T-cell (primary cell): ENCODE results near the gene EXOC3L1. TPM values are rescaled to one million over a fixed set of nuclear protein-coding genes. Genes with fewer than 3 reads are reported as not detected.

Experiments
- ATAC-seq, 4 experiments: fragments of 200-7000 bp in 3 of 4; fragments of 150-1000 bp in 1 of 4; cut with Tn5 transposase; replicated peaks in 1 of 4; 1 replicate in 3 of 4; 2 replicates in 1 of 4; pipeline ENCODE4 v1.10.0; 2021; ENCODE audit warnings: moderate library complexity in 3 of 4, mild to moderate bottlenecking in 2 of 4, moderate number of reproducible peaks in 1 of 4
- CTCF ChIA-PET, 2 donors: fragments of 300-600 bp; sonication (Branson Sonifier 250); formaldehyde crosslinking; loops; one replicate each; lab custom pipeline; 2022; ENCODE audit warnings: antibody characterized with exemption in 2 of 2; lab: Charles Lee
- POLR2A ChIA-PET, 2 donors: fragments of 300-600 bp; sonication (Branson Sonifier 250); formaldehyde crosslinking; loops; one replicate each; lab custom pipeline; 2022; ENCODE audit warnings: antibody characterized with exemption in 2 of 2; lab: Charles Lee
- DNase-seq, 35 experiments: peaks; one replicate each; pipeline versions ENCODE4 v3.0.0 to v3.0.0-alpha.2; 2013 to 2023
- H3K27ac ChIP-seq: one replicate; pipeline ENCODE4 v1.5.1; 2013; ENCODE audit warnings: low read length
- H3K27me3 ChIP-seq, 2 experiments: replicated peaks in 1 of 2; 1 replicate in 1 of 2; 2 replicates in 1 of 2; pipeline versions ENCODE4 v1.6.1 to v1.7.0; 2013; ENCODE audit warnings: low read length in 1 of 2, mixed read lengths in 1 of 2; ENCODE audit not compliant: control insufficient read depth in 2 of 2, insufficient read depth in 2 of 2; ENCODE audit errors: extremely low read depth in 1 of 2
- H3K36me3 ChIP-seq, 2 donors: 1 replicate in 1 of 2; 2 replicates in 1 of 2; pipeline versions ENCODE4 v1.6.1 to v1.7.0; 2013; ENCODE audit warnings: low read length in 1 of 2; ENCODE audit not compliant: control insufficient read depth in 2 of 2, insufficient read depth in 1 of 2; ENCODE audit errors: extremely low read depth in 1 of 2
- H3K4me1 ChIP-seq, 2 experiments: 1 replicate in 1 of 2; 2 replicates in 1 of 2; pipeline versions ENCODE4 v1.6.1 to v1.7.0; 2013; ENCODE audit warnings: low read length in 2 of 2, mixed read lengths in 1 of 2; ENCODE audit not compliant: insufficient read depth in 2 of 2, control insufficient read depth in 1 of 2; ENCODE audit errors: extremely low read depth in 1 of 2
- H3K4me3 ChIP-seq, 2 donors: 1 replicate in 1 of 2; 2 replicates in 1 of 2; pipeline versions ENCODE4 v1.5.1 to v1.7.0; 2013; ENCODE audit warnings: mild to moderate bottlenecking in 2 of 2, low read length in 1 of 2, moderate library complexity in 1 of 2; ENCODE audit not compliant: control insufficient read depth in 1 of 2; ENCODE audit errors: extremely low read depth in 1 of 2
- H3K9me3 ChIP-seq: 2 replicates; pipeline ENCODE4 v1.7.0; 2013
- H3K27ac Mint-ChIP-seq, 2 donors: one replicate each; pipeline ENCODE4 v1.8.0; 2020 to 2021; ENCODE audit warnings: mild to moderate bottlenecking in 2 of 2, mixed read lengths in 2 of 2
- H3K27me3 Mint-ChIP-seq, 2 donors: one replicate each; pipeline ENCODE4 v1.8.0; 2021 to 2022; ENCODE audit warnings: mixed read lengths in 2 of 2
- H3K36me3 Mint-ChIP-seq: one replicate; pipeline ENCODE4 v1.8.0; 2021; ENCODE audit warnings: mixed read lengths
- H3K4me1 Mint-ChIP-seq, 3 donors: one replicate each; pipeline ENCODE4 v1.8.0; 2020 to 2022; ENCODE audit warnings: mixed read lengths in 3 of 3, mild to moderate bottlenecking in 1 of 3
- H3K4me3 Mint-ChIP-seq, 3 donors: one replicate each; pipeline ENCODE4 v1.8.0; 2020 to 2022; ENCODE audit warnings: mild to moderate bottlenecking in 3 of 3, mixed read lengths in 3 of 3, moderate library complexity in 3 of 3
- H3K9me3 Mint-ChIP-seq, 3 donors: one replicate each; pipeline ENCODE4 v1.8.0; 2020 to 2022; ENCODE audit warnings: mixed read lengths in 3 of 3
- WGBS: methylation state at CpG from one replicate; pipeline ENCODE4 v1.1.5; 2013; ENCODE audit warnings: missing lambda C conversion rate; ENCODE audit not compliant: insufficient coverage; 5-methylcytosine and 5-hydroxymethylcytosine counted together
- total RNA-seq, 35 experiments: library from RNA in 6 of 35; stranded (reverse) in 6 of 35; fragments of 120-200 nt in 1 of 35; gene quantifications; one replicate each; pipeline versions ENCODE4 v1.2.1 to v1.2.4 and lab custom pipeline; 2013 to 2026

The EXOC3L1 gene
- total RNA-seq, 5 donors from 2014 or later (not counting 1 experiment from before 2014, with no cell fraction given), result 0.25 TPM; not detected in 4

DNA sequence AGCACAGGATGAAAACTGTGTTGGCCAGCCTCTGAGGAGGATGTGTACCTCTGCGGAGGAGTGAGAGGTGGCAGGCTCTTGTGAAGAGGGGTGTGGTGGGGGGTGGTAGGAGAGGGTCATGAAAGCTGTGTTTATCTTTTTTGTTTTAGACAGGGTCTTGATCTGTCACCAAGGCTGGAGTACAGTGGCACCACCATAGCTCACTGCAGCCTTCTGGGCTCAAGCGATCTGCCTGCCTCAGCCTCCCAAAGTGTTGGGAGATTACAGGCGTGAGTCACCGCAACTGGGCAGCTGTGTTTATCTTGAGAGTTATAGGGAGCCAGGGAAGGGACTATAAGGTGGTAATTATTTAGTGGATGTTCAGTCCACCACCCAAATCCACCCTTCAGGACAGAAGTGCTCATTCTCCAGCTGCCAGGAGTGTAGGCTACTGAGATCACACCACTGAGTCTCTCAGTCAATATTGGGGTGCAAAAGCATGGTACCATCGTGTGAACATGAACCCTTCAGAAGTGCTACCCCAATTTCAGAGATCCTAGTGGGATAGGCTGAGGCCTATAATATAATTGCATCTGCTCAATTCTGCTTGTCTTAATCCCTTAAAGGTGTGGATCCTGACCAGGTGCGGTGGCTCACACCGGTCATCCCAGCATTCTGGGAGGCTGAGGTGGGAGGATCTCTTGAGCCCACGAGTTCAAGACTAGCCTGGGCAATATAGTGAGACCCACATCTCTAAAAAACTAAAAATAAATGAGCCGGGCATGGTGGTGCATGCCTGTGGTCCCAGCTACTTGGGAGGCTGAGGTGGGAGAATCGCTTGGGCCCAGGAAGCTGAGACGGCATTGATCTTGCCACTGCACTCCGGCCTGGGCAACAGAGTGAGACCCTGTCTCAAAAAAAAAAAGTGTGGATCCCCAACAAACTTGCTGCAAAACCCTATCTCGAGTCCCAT is 788 bp upstream of the EXOC3L1 start:
- Histone ChIP-seq H3K4me3 (no peak overlapping the region), H3K4me1 (peaks cover 5 to 43% of the 10 kb centered on the region in 2 experiments), H3K27me3 (peaks cover 0 to 28% of the 10 kb centered on the region in 2 experiments), H3K9me3 (no peaks in the 10 kb centered on the region), H3K36me3 (peaks cover 8 to 21% of the 10 kb centered on the region in 2 donors), H3K27ac (no peak overlapping the region)
- POLR2A ChIA-PET, result no interaction called here
- peaks cover 6% of the 10 kb centered on the region for H3K36me3 Mint-ChIP-seq
- peak overlapping the region in 1 of 2 donors; percentile 81 for H3K27ac Mint-ChIP-seq
- H3K9me3 Mint-ChIP-seq, result no peaks in the 10 kb centered on the region
- H3K4me3 Mint-ChIP-seq, result peak overlapping the region in 2 of 3 donors; percentile 87 to 91
- no peak for DNase-seq
- 93% methylated on average over 4 of the region's 13 CpGs for WGBS
- CTCF ChIA-PET, result interaction anchor here (0.5 to 0.7 kb wide), 2 partner anchors 23 to 365 kb away, joined by 3 read pairs; no protein-coding TSS in a partner anchor
- no peaks in the 10 kb centered on the region for H3K27me3 Mint-ChIP-seq
- H3K4me1 Mint-ChIP-seq, result peaks cover 29 to 42% (median 34%) of the 10 kb centered on the region in 3 donors
- no peak for ATAC-seq

DNA sequence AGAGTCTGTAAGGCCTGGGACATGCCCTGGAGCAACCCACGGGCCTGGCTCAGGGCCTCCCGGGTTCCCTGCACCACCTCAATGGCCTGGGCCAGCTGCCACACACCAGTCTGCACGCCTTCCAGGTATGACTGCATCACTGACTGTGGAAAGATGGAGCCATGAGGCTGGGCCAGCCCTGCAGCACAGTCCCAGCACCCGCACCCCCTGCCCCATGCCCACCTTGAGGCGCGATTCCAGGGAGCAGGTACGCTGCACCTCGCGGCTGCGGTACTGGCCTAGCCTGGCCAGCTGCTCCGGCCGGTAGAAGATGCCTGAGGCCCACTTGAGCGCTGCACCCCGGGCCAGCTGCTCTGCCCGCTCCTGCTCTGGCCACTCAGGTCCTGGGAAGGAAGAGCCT is 1.1 kb downstream of the EXOC3L1 start:
- peaks cover 0 to 4% of the 10 kb centered on the region in 2 donors for H3K36me3 ChIP-seq
- peaks cover 0 to 6% of the 10 kb centered on the region in 2 donors for H3K27me3 Mint-ChIP-seq
- no peaks in the 10 kb centered on the region for H3K9me3 Mint-ChIP-seq
- ATAC-seq (no peak), DNase-seq (no peak)
- no peak overlapping the region for H3K27ac ChIP-seq
- H3K27ac Mint-ChIP-seq, result no peak overlapping the region
- CTCF ChIA-PET, result no interaction called here
- H3K36me3 Mint-ChIP-seq, result peaks cover under 1% of the 10 kb centered on the region
- peaks cover 32 to 38% (median 36%) of the 10 kb centered on the region in 3 donors for H3K4me1 Mint-ChIP-seq
- peaks cover 5 to 40% of the 10 kb centered on the region in 2 experiments for H3K4me1 ChIP-seq
- no peak overlapping the region for H3K4me3 Mint-ChIP-seq
- H3K27me3 ChIP-seq, result peaks cover 0 to 34% of the 10 kb centered on the region in 2 experiments
- H3K4me3 ChIP-seq, result no peak overlapping the region
- POLR2A ChIA-PET, result no interaction called here
- 92% methylated on average over 12 of the region's 15 CpGs for WGBS
- no peaks in the 10 kb centered on the region for H3K9me3 ChIP-seq

DNA sequence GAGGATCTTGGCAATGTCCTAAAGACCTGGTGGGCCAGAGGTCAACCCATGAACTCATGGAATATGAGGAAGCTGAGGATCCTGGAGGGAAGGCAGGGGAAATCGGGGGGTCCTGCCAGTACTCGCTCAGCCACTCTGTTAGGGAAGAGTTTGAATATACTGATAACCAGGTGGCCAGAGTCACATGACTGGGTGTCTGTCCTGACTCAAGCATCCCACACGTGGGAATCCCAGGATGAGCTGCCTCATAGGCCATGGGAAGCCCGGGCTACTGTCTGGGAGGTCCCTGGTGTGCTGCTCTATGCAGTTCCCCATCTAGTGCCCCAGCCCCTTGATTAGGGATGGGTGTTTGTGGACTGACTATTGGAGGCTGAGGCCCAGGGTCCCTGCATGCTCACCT is 1.6 kb downstream of the EXOC3L1 start:
- DNase-seq, result no peak
- POLR2A ChIA-PET, result no interaction called here

DNA sequence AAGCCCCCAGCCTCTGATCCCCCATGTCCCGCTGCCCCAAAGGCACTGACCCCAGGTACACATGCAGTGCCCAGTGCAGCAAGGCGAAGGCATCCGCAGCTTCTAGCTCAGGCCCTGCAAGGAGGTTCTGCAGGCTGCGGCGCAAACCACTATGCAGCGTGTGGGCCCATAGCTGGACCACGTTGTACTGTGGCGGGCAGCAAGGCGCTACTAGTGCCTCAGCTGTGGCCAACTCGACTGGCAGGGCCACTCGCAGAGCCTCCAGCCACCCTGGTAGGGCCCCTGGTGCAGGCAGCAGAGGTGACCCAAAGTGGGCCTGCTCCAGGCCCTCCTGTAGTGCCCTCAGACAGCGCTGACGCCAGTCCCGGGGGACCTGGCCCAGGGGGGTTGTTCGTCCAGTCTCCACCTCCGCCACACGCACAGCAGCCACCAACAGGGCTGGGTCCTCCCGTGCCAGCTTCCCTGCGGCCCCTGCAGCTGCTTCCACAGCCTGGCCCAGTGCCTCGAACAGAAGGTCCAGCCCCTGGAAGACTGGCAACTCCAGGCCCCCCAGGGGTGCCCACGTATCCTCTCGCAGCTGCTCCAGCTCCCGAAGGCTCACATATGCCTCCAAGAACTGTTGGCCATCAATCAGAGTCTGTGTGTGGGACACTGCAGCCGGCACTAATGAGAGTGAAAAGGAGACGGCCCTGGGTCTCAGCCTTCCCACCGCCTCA is 2.6 kb downstream of the EXOC3L1 start:
- Histone ChIP-seq H3K9me3 (no peaks in the 10 kb centered on the region), H3K27me3 (peaks cover 0 to 34% of the 10 kb centered on the region in 2 experiments), H3K36me3 (no peaks in the 10 kb centered on the region), H3K27ac (no peak overlapping the region), H3K4me1 (peaks cover 9 to 32% of the 10 kb centered on the region in 2 experiments), H3K4me3 (no peak overlapping the region)
- DNase-seq (no peak), ATAC-seq (no peak)
- Mint-ChIP-seq H3K27ac (no peak overlapping the region), H3K27me3 (peaks cover 0 to 6% of the 10 kb centered on the region in 2 donors), H3K36me3 (no peaks in the 10 kb centered on the region), H3K4me3 (peak overlapping the region in 1 of 3 donors; percentile 5), H3K4me1 (peaks cover 21 to 23% (median 23%) of the 10 kb centered on the region in 3 donors), H3K9me3 (no peaks in the 10 kb centered on the region)
- ChIA-PET CTCF (interaction anchor here in 1 of 2 donors (1.1 kb wide), 1 partner anchor 233 kb away, joined by 3 read pairs; no protein-coding TSS in a partner anchor), POLR2A (interaction anchor here in 1 of 2 donors (0.6 kb wide), 1 partner anchor 159 kb away, joined by 7 read pairs; no protein-coding TSS in a partner anchor)
- 91% methylated on average over 25 of the region's 26 CpGs for WGBS

More for the DNA sequence above, 1.6 kb downstream of the EXOC3L1 start:
- Histone ChIP-seq H3K27me3 (peaks cover 0 to 34% of the 10 kb centered on the region in 2 experiments), H3K4me3 (no peak overlapping the region), H3K27ac (no peak overlapping the region), H3K9me3 (no peaks in the 10 kb centered on the region), H3K4me1 (peaks cover 5 to 36% of the 10 kb centered on the region in 2 experiments), H3K36me3 (peaks cover 0 to 4% of the 10 kb centered on the region in 2 donors)
- ATAC-seq, result no peak
- Mint-ChIP-seq H3K9me3 (no peaks in the 10 kb centered on the region), H3K27ac (no peak overlapping the region), H3K36me3 (no peaks in the 10 kb centered on the region), H3K4me1 (peaks cover 27 to 33% (median 32%) of the 10 kb centered on the region in 3 donors), H3K4me3 (no peak overlapping the region), H3K27me3 (peaks cover 0 to 6% of the 10 kb centered on the region in 2 donors)
- CTCF ChIA-PET, result interaction anchor here in 1 of 2 donors (0.6 kb wide), 1 partner anchor 69 kb away, joined by 8 read pairs; no protein-coding TSS in a partner anchor
- WGBS, result 35% methylated on average over 2 of the region's 4 CpGs

DNA sequence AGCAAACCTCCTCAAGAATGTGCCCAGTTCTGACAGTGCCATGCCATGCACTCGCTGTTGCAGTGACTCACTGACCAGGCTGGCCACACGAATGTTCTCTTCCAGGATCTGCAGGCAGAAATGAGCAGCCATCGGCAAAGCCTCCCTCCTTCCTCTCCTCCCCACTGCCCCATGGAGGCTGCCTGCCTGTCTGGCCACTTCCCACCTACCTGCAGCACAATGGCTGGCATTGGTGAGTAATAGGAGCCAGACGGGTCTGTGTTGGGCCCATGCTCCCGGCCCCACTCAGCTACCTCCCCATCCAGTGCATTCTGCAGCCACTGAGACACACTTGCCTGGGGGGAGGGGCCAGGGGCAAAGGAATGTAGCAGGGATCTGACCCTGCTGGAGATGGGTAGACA is 3.4 kb downstream of the EXOC3L1 start:
- no peak overlapping the region for H3K4me3 ChIP-seq
- Mint-ChIP-seq H3K36me3 (no peaks in the 10 kb centered on the region), H3K27me3 (peaks cover 0 to 6% of the 10 kb centered on the region in 2 donors), H3K4me1 (peaks cover 16 to 18% (median 18%) of the 10 kb centered on the region in 3 donors), H3K4me3 (peak overlapping the region in 1 of 3 donors; percentile 5), H3K9me3 (no peaks in the 10 kb centered on the region), H3K27ac (no peak overlapping the region)
- H3K27ac ChIP-seq, result no peak overlapping the region
- H3K36me3 ChIP-seq, result no peaks in the 10 kb centered on the region
- peaks cover 0 to 34% of the 10 kb centered on the region in 2 experiments for H3K27me3 ChIP-seq
- no peak for DNase-seq
- H3K9me3 ChIP-seq, result no peaks in the 10 kb centered on the region
- ChIA-PET POLR2A (no interaction called here), CTCF (interaction anchor here in 1 of 2 donors (1.1 kb wide), 1 partner anchor 232 kb away, joined by 3 read pairs; no protein-coding TSS in a partner anchor)
- peaks cover 6 to 26% of the 10 kb centered on the region in 2 experiments for H3K4me1 ChIP-seq
- no peak for ATAC-seq
- 86% methylated on average over 2 of the region's 5 CpGs for WGBS
